Mammary epithelial cell (primary cell): ENCODE results near the gene CLMN.

Source experiments
- EZH2 ChIP-seq: IDR thresholded peaks from 2 replicates; pipeline ENCODE4 v1.6.1; 2012; ENCODE audit warnings: low read length, inconsistent platforms, borderline replicate concordance
- TF ChIP-seq, protein P1 (sequence below), 2 donors: IDR thresholded peaks in 1 of 2; conservative IDR thresholded peaks in 1 of 2; 2 replicates each; pipeline ENCODE4 v1.5.1; 2011 to 2012; ENCODE audit warnings: inconsistent platforms in 2 of 2, low read length in 2 of 2, mild to moderate bottlenecking in 2 of 2, control low read depth in 1 of 2, low read depth in 1 of 2; ENCODE audit not compliant: insufficient read depth in 1 of 2; ENCODE audit errors: extremely low read depth in 1 of 2

- TF ChIP-seq, protein P1, sequence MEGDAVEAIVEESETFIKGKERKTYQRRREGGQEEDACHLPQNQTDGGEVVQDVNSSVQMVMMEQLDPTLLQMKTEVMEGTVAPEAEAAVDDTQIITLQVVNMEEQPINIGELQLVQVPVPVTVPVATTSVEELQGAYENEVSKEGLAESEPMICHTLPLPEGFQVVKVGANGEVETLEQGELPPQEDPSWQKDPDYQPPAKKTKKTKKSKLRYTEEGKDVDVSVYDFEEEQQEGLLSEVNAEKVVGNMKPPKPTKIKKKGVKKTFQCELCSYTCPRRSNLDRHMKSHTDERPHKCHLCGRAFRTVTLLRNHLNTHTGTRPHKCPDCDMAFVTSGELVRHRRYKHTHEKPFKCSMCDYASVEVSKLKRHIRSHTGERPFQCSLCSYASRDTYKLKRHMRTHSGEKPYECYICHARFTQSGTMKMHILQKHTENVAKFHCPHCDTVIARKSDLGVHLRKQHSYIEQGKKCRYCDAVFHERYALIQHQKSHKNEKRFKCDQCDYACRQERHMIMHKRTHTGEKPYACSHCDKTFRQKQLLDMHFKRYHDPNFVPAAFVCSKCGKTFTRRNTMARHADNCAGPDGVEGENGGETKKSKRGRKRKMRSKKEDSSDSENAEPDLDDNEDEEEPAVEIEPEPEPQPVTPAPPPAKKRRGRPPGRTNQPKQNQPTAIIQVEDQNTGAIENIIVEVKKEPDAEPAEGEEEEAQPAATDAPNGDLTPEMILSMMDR (conservative IDR thresholded peaks at IDR 0.05 in 1 of 2, IDR thresholded peaks at IDR 0.05 in 1 of 2; ENCODE audit: extremely low read depth in 1 of 2, insufficient read depth in 1 of 2, low read depth in 1 of 2, low read length in 2 of 2), result no peak
- TF ChIP-seq EZH2, result no peak
Measured at GRCh38 chr14:95250140-95250769, 69.5 kb downstream of the CLMN start.
